Calu3 (cell line): ENCODE data around the gene HLA-B. TPM values are rescaled to one million over a fixed set of nuclear protein-coding genes. Genes with fewer than 3 reads are reported as not detected.

ENCODE experiments used
- BruUV-seq: library from RNA; stranded (reverse); fragments of 400-500 nt; replicated peaks from 2 replicates; lab custom pipeline; 2021; lab: Mats Ljungman, UMichigan
- CTCF ChIA-PET: fragments of 300-600 bp; sonication (Branson Sonifier 250); formaldehyde crosslinking; loops from one replicate; lab custom pipeline; 2022; ENCODE audit warnings: antibody characterized with exemption; lab: Charles Lee
- DNase-seq: peaks from one replicate; pipeline ENCODE4 v3.0.0; 2022
- H3K27ac Mint-ChIP-seq: one replicate; pipeline ENCODE4 v1.8.0; 2022; ENCODE audit warnings: mixed read lengths; ENCODE audit not compliant: unreplicated experiment
- H3K27me3 Mint-ChIP-seq: one replicate; pipeline ENCODE4 v1.8.0; 2022; ENCODE audit warnings: mixed read lengths; ENCODE audit not compliant: unreplicated experiment
- H3K36me3 Mint-ChIP-seq: one replicate; pipeline ENCODE4 v1.8.0; 2022; ENCODE audit warnings: mild to moderate bottlenecking, moderate library complexity, mixed read lengths; ENCODE audit not compliant: insufficient read depth, unreplicated experiment
- H3K4me1 Mint-ChIP-seq: one replicate; pipeline ENCODE4 v1.8.0; 2022; ENCODE audit warnings: mild to moderate bottlenecking, low read depth, mixed read lengths; ENCODE audit not compliant: unreplicated experiment
- H3K4me3 Mint-ChIP-seq: one replicate; pipeline ENCODE4 v1.8.0; 2022; ENCODE audit warnings: mild to moderate bottlenecking, low read depth, moderate library complexity, mixed read lengths; ENCODE audit not compliant: unreplicated experiment
- H3K9me3 Mint-ChIP-seq: one replicate; pipeline ENCODE4 v1.8.0; 2022; ENCODE audit warnings: low read depth, mixed read lengths; ENCODE audit not compliant: unreplicated experiment
- CTCF ChIP-seq: fragments of 200-600 bp; IDR thresholded peaks from one replicate; pipeline ENCODE4 v1.8.0; 2022; ENCODE audit warnings: antibody characterized with exemption; ENCODE audit not compliant: unreplicated experiment
- intact Hi-C: fragments of 100-400 bp; cut with micrococcal nuclease; formaldehyde crosslinking; loops from one replicate; pipeline ENCODE4 v1.10.0; 2022; ENCODE audit not compliant: unreplicated experiment
- microRNA-seq: library from miRNA; unstranded; fragments of <30 nt; microRNA quantifications from one replicate; pipeline ENCODE4 v1.2.0, GENCODE V29; 2022
- total RNA-seq: library from RNA; stranded (reverse); gene quantifications from 2 replicates; pipeline ENCODE4 v1.2.3, GENCODE V29; 2022

Gene HLA-B
- total RNA-seq, 1 experiment from 2014 or later, result 1,078 TPM

GRCh38 chr6:31304683-31305082 is 52.3 kb downstream of the HLA-B start:
- no peaks in the 10 kb centered on the region for H3K4me1 Mint-ChIP-seq
- H3K27me3 Mint-ChIP-seq, result peaks cover 98% of the 10 kb centered on the region
- no peak for DNase-seq
- no peak overlapping the region for H3K4me3 Mint-ChIP-seq
- H3K27ac Mint-ChIP-seq, result no peak overlapping the region
- intact Hi-C loops, result no loop called here
- BruUV-seq, result no TSS peak
- peaks cover 9% of the 10 kb centered on the region for H3K36me3 Mint-ChIP-seq
- H3K9me3 Mint-ChIP-seq, result no peaks in the 10 kb centered on the region
- CTCF ChIA-PET, result no interaction called here
- TF ChIP-seq CTCF, result no peak

Small RNAs within 50 kb of the gene (microRNA-seq; reads per million reads assigned to microRNA genes)
- gene MIR6891, result 5.6 reads per million, percentile 18 among the genes with 10 or more reads in this experiment

Other genes with a start within 250 kb of the HLA-B start
- gene C6orf15, start 244.6 kb downstream of the HLA-B start, total RNA-seq, result not detected in 2 replicates
- 9.4 and 11.0 TPM in 2 replicates for gene PSORS1C1, start 242.4 kb downstream of the HLA-B start, total RNA-seq
- 0.35 and 0.42 TPM in 2 replicates for gene CDSN, start 236.7 kb downstream of the HLA-B start, total RNA-seq
- gene PSORS1C2, start 218.1 kb downstream of the HLA-B start, total RNA-seq, result not detected in 2 replicates
- gene CCHCR1, start 199.4 kb downstream of the HLA-B start, total RNA-seq, result 95.2 and 105 TPM in 2 replicates
- gene TCF19, start 198.6 kb downstream of the HLA-B start, total RNA-seq, result 43.2 and 49.5 TPM in 2 replicates
- 25.7 and 32.7 TPM in 2 replicates for gene POU5F1, start 186.5 kb downstream of the HLA-B start, total RNA-seq
- 652 and 1,216 TPM in 2 replicates for gene HLA-C, start 85.1 kb downstream of the HLA-B start, total RNA-seq
- gene MICA, start 46.4 kb upstream of the HLA-B start, total RNA-seq, result 70.2 and 77.1 TPM in 2 replicates
- 59.3 and 64.3 TPM in 2 replicates for gene MICB, start 141.0 kb upstream of the HLA-B start, total RNA-seq
- not detected in 2 replicates for gene MCCD1, start 171.8 kb upstream of the HLA-B start, total RNA-seq
- 631 and 646 TPM in 2 replicates for gene DDX39B, start 184.8 kb upstream of the HLA-B start, total RNA-seq
- gene ATP6V1G2, start 189.4 kb upstream of the HLA-B start, total RNA-seq, result 1.0 and 1.5 TPM in 2 replicates
- 33.5 and 34.0 TPM in 2 replicates for gene NFKBIL1, start 190.4 kb upstream of the HLA-B start, total RNA-seq
- gene LTA, start 215.1 kb upstream of the HLA-B start, total RNA-seq, result not detected in 2 replicates
- gene TNF, start 218.4 kb upstream of the HLA-B start, total RNA-seq, result 0.22 and 0.68 TPM in 2 replicates
- gene LTB, start 225.2 kb upstream of the HLA-B start, total RNA-seq, result 0.44 and 1.4 TPM in 2 replicates
- gene LST1, start 229.1 kb upstream of the HLA-B start, total RNA-seq, result 0.94 TPM in 1 of 2 replicates, not detected in the other
- gene NCR3, start 235.8 kb upstream of the HLA-B start, total RNA-seq, result not detected in 2 replicates